Heart right ventricle (tissue), 16 donors: ENCODE measurements around the gene UBQLN2. TPM values are rescaled to one million over a fixed set of nuclear protein-coding genes. Genes with fewer than 3 reads are reported as not detected.
"Not testable (repeated sequence)": the region's sequence is repeated elsewhere in the genome, so short reads cannot be mapped to it uniquely, and the experiment has no call there.

Source experiments
- ATAC-seq, 8 donors: fragments of 200-7000 bp; cut with Tn5 transposase; one replicate each; pipeline ENCODE4 v1.9.1; 2020; ENCODE audit warnings: mild to moderate bottlenecking in 8 of 8, moderate library complexity in 8 of 8, moderate number of reproducible peaks in 1 of 8
- DNase-seq, 2 donors: peaks; one replicate each; pipeline ENCODE4 v3.0.0-alpha.2; 2020
- H3K27ac ChIP-seq, 10 donors: fragments of 200-600 bp; sonication (generic) in 2 of 10; one replicate each; pipeline versions ENCODE4 v1.5.0 to v1.8.0; 2020 to 2022; ENCODE audit warnings: mild to moderate bottlenecking in 3 of 10
- H3K27me3 ChIP-seq, 7 donors: fragments of 200-600 bp; one replicate each; pipeline ENCODE4 v1.8.0; 2021 to 2022; ENCODE audit warnings: mild to moderate bottlenecking in 2 of 7
- H3K36me3 ChIP-seq, 9 donors: fragments of 200-600 bp; sonication (generic) in 1 of 9; one replicate each; pipeline versions ENCODE4 v1.5.0 to v1.8.0; 2020 to 2022; ENCODE audit warnings: mild to moderate bottlenecking in 2 of 9
- H3K4me1 ChIP-seq, 9 donors: fragments of 200-600 bp; sonication (generic) in 1 of 9; one replicate each; pipeline versions ENCODE4 v1.5.0 to v1.8.0; 2020 to 2022; ENCODE audit warnings: mild to moderate bottlenecking in 4 of 9
- H3K4me3 ChIP-seq, 10 donors: fragments of 200-600 bp; sonication (generic) in 2 of 10; one replicate each; pipeline versions ENCODE4 v1.5.0 to v1.8.0; 2020 to 2022; ENCODE audit warnings: mild to moderate bottlenecking in 7 of 10, moderate library complexity in 2 of 10
- H3K9me3 ChIP-seq, 11 donors: fragments of 200-600 bp in 10 of 11; sonication (generic) in 2 of 11; one replicate each; pipeline versions ENCODE4 v1.5.0 to v1.8.0; 2013 to 2022; ENCODE audit warnings: mild to moderate bottlenecking in 2 of 11, control low read depth in 1 of 11, moderate library complexity in 1 of 11
- WGBS, 2 donors: extraction: QIAGEN DNeasy Blood & Tissue Kit; methylation state at CpG; one replicate each; pipeline ENCODE4 v1.1.7; 2013; ENCODE audit warnings: inconsistent platforms in 1 of 2; 5-methylcytosine and 5-hydroxymethylcytosine counted together
- intact Hi-C, 10 donors: fragments of 100-400 bp; cut with DNase I; formaldehyde crosslinking; loops; one replicate each; pipeline versions ENCODE4 v1.11.1 to v1.14.2; 2022
- long read RNA-seq, 3 donors: library from polyadenylated mRNA; unstranded; transcript quantifications; one replicate each; pipeline ENCODE4 v2.0.0, GENCODE V29; 2020 to 2021
- polyA plus RNA-seq, 2 donors: library from polyadenylated mRNA; stranded (reverse); fragments of 200-250 nt; gene quantifications; one replicate each; pipeline ENCODE4 v1.2.3, GENCODE V29; 2013
- total RNA-seq, 10 donors: library from RNA; stranded (reverse); fragmentation: NEBNext Ultra II Directional in 3 of 10; extraction: Animal tissue kit (Norgen Biotek cat#: 25700) in 3 of 10; gene quantifications; one replicate each; pipeline versions ENCODE4 v1.2.1 to v1.2.4, GENCODE V29; 2021 to 2023
- TF ChIP-seq, protein P1 (sequence below), 9 donors: fragments of 200-600 bp; sonication (generic) in 2 of 9; IDR thresholded peaks; one replicate each; pipeline versions ENCODE4 v1.5.0 to v1.8.0; 2021 to 2022; ENCODE audit warnings: antibody characterized with exemption in 9 of 9, mild to moderate bottlenecking in 5 of 9, moderate library complexity in 1 of 9
- donor health status: Arrhythmogenic right ventricular cardiomyopathy.
- donor health status: ischemic (EF 13 %, LVEDD 7.1; RV severe dilation, severe dysfunction).
- donor health status: healthy with polysubstance abuse.
- donor health status: DM: no; HTN: yes; CAD: no.
- donor health status: DM: no; HTN: no; CAD: no.
- donor health status: ischemic (EF 25% LVEDD 6.9; RV normal size, moderate dysfunction).
- donor health status: ischemic (EF 25% LVEDD 5.7; RV mildly dilated, moderate dysfunction).
- donor health status: healthy.
- donor health status: DM: yes; HTN: yes; CAD: no.
- donor health status: Ischemic cardiomyopathy.
- donor health status: ischemic (EF 35%, LVEDD 5.7; RV mildly dilated, moderate dysfunction).
- donor health status: nonischemic (EF 11% LVEDD 7.7; RV severe dilation, severe dysfunction).
- donor health status: DM: yes; HTN: yes; CAD: no.
- donor health status: PGD.
- donor health status: ischemic (EF 29% LVEDD 5.4; RV normal size, mild dysfunction).
- donor health status: nonischemic (EF 23%, LVEDD 6.1; RV moderate dilation, normal function).

The UBQLN2 gene
- 10 to 100 TPM; 29.6 to 43.8 (median 36.1) TPM for total RNA-seq
- polyA plus RNA-seq = 10 to 100 TPM in 1 of 2 donors, 1 to 10 TPM in 1; 7.2 to 11.7 TPM
- long read RNA-seq, donor 1, full-length matches to known transcripts = 43 of 44 reads
- long read RNA-seq, donor 1, partial matches to known transcripts = 0 of 44 reads
- long read RNA-seq, donor 1, other reads (novel, unspliced or antisense) = 1 of 44 reads
- long read RNA-seq, donor 2, full-length matches to known transcripts = 49 of 49 reads
- long read RNA-seq, donor 2, partial matches to known transcripts = 0 of 49 reads
- long read RNA-seq, donor 2, other reads (novel, unspliced or antisense) = 0 of 49 reads
- long read RNA-seq, donor 3, full-length matches to known transcripts = 70 of 71 reads
- long read RNA-seq, donor 3, partial matches to known transcripts = 0 of 71 reads
- long read RNA-seq, donor 3, other reads (novel, unspliced or antisense) = 1 of 71 reads

DNA sequence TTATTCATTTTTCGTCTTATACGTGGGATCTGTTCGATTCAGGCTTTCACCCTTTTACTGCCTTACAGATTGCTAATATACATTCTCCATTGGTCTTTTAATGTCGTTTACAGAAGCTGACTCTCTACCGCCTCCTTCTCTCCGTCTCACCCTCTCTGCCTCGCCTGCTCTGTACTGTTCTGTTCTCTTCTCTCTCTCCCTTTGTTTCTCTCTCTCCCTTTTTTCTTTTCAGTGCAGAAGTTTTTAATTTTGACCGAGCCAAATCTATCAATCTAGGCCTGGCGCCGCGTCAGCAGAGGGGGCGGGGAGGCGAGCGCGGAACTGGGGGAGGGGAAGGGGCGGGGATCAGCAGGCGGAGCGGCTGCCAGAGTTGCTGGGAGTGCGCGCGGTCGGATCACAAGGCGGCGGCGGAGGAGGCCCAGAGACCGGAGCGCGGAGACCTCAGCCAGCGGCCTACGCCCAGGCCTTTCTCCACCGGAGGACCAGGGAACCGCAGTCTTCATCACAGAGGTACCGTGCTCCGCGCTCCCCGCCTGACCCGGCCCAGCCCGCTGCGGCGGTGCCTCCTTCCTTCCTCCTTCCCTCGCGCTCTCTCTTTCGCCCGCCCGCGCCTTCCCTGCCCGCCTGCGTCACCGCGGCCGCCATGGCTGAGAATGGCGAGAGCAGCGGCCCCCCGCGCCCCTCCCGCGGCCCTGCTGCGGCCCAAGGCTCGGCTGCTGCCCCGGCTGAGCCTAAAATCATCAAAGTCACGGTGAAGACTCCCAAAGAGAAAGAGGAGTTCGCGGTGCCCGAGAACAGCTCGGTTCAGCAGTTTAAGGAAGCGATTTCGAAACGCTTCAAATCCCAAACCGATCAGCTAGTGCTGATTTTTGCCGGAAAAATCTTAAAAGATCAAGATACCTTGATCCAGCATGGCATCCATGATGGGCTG, at the start of gene UBQLN2:
TSS of gene UBQLN2 (plus strand) at position 397 of the 931 bp plus-strand sequence. CDS start at position 644, 247 bp downstream.
- WGBS, 2 donors = 0 to 1% methylated on average over 51 to 65 of the region's 70 CpGs
- Histone ChIP-seq H3K27me3 (peaks cover 0 to 22% (median 0%) of the 10 kb centered on the region in 7 donors), H3K36me3 (no peaks in the 10 kb centered on the region), H3K9me3 (no peaks in the 10 kb centered on the region), H3K4me3 (peak within 1 kb of the TSS; percentile 57 to 78 (median 72)), H3K27ac (peak within 1 kb of the TSS; percentile 93 to 98 (median 96)), H3K4me1 (peaks cover 0 to 46% (median 20%) of the 10 kb centered on the region in 9 donors)
- ATAC-seq (peak; percentile 95 to 99 (median 97)), DNase-seq (peak; percentile 81 to 84)
- TF ChIP-seq, protein P1, sequence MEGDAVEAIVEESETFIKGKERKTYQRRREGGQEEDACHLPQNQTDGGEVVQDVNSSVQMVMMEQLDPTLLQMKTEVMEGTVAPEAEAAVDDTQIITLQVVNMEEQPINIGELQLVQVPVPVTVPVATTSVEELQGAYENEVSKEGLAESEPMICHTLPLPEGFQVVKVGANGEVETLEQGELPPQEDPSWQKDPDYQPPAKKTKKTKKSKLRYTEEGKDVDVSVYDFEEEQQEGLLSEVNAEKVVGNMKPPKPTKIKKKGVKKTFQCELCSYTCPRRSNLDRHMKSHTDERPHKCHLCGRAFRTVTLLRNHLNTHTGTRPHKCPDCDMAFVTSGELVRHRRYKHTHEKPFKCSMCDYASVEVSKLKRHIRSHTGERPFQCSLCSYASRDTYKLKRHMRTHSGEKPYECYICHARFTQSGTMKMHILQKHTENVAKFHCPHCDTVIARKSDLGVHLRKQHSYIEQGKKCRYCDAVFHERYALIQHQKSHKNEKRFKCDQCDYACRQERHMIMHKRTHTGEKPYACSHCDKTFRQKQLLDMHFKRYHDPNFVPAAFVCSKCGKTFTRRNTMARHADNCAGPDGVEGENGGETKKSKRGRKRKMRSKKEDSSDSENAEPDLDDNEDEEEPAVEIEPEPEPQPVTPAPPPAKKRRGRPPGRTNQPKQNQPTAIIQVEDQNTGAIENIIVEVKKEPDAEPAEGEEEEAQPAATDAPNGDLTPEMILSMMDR (IDR thresholded peaks at IDR 0.05) = peak in 3 of 9 donors; percentile 36 to 42 (median 41)
- intact Hi-C loops = loop anchor here in 2 of 10 donors (5.0 to 10.0 kb wide), 2 partner anchors 161 to 164 kb away; partner anchors contain the start of gene NBDY (in 2 of the 2)

DNA sequence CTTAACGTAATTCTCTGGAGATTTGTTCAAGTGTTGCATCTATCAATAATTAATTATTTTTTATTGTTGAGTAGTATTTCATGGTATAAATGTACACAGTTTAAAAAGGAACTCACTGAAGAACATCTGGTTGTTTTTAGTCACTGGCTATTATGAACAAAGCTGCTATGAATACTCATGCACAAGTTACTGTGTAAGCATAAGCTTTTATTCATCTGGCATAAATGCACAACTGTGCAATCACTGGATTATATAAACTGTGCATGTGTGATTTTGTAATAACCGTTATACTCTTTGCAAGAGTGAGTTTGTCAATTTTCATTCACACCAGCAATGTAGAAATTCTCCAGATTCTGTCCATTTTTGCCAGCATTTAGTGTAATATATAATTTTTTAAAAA, 43.8 kb upstream of the UBQLN2 start:
- Histone ChIP-seq H3K27me3 (no peaks in the 10 kb centered on the region), H3K36me3 (no peaks in the 10 kb centered on the region), H3K27ac (no peak overlapping the region), H3K9me3 (peaks cover 0 to 8% (median 0%) of the 10 kb centered on the region in 11 donors), H3K4me1 (no peaks in the 10 kb centered on the region), H3K4me3 (no peak overlapping the region)
- no peak for DNase-seq
- TF ChIP-seq, protein P1 (IDR thresholded peaks at IDR 0.05) = no peak
- intact Hi-C loops = no loop called here
- WGBS, 2 donors = 71 to 75% methylated on average over 2 of the region's 2 CpGs
- no peak for ATAC-seq

DNA sequence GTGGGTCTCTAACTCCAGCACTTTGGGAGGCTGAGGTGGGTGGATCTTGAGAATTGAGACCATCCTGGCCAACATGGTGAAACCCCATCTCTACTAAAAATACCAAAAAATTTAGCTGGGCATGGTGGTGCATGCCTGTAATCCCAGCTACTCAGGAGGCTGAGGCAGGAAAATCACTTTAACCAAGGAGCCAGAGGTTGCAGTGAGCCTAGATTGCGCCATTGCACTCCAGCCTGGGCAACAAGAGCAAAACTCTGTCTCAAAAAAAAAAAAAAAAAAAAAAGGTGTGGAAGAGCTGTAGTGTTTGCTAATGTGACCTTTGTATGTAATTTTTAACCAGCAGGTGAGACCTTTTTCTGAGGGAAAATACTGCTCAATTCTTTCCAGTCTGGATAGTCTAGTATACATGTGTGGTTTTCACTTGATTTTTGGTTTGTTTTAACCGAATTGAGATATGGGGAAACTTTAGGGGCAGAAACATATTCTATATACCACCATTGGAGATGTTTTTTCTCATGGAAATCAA, 33.9 kb upstream of the UBQLN2 start:
- H3K4me3 ChIP-seq, H3K36me3 ChIP-seq, DNase-seq, H3K4me1 ChIP-seq, H3K9me3 ChIP-seq, H3K27ac ChIP-seq, intact Hi-C loops, ATAC-seq: not testable (repeated sequence)
- peaks cover 0 to 32% (median 0%) of the 10 kb centered on the region in 7 donors for H3K27me3 ChIP-seq
- 74 to 79% methylated on average over 2 of the region's 2 CpGs for WGBS, 2 donors

DNA sequence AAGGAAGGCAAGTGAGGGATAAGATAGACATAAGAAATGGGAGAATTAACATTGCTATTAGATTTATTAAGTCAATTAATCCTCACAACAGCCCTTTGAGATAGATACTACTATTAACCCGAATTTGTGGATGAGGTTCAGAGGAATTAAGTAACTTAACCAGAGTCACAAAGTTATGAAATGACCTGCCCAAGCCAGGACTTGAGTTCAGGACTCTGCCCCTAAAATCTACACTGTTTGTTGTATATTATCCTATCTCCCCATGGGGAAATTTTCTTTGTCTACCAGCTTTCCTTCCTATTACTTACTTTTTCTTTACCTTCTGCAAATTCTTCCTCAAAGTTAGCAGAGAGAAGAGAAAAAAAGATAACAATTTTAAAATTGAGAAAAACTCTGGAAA, 33.4 kb upstream of the UBQLN2 start:
- TF ChIP-seq, protein P1 (IDR thresholded peaks at IDR 0.05) = no peak
- Histone ChIP-seq H3K27me3 (peaks cover 0 to 32% (median 0%) of the 10 kb centered on the region in 7 donors), H3K4me1 (no peaks in the 10 kb centered on the region), H3K4me3 (no peak overlapping the region), H3K36me3 (no peaks in the 10 kb centered on the region), H3K9me3 (peaks cover 0 to 6% (median 0%) of the 10 kb centered on the region in 11 donors), H3K27ac (no peak overlapping the region)
- intact Hi-C loops = no loop called here
- ATAC-seq (no peak), DNase-seq (no peak)
- WGBS, 2 donors = 63 to 73% methylated on average over 1 of the region's 1 CpG
